ENCODE measurements around the gene FBXW5.

The FBXW5 gene

DNA sequence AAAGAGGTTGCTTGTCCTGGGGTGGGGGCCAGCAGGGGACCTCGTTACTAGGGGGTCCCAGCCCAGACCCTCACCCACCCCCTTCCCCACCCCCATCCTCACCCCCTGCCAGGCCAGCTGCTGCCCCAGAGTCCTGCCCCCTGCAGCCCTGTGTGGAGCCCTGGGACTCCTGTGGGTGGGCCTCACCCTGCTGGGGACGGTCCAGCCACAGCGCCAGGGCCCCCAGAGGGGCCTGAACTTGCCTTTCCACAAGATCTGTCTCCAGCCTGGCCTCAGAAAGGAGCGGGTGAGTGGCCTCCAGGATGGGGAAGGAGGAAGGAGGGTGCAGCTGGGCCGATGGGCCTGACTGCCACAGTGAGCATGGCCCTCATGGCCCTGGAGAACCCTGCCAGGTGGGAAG, 25.2 kb upstream of the FBXW5 start:
- no peak overlapping the region for H3K4me3 ChIP-seq (ENCODE audit: low read depth, low read length)
- TF ChIP-seq, protein P1, sequence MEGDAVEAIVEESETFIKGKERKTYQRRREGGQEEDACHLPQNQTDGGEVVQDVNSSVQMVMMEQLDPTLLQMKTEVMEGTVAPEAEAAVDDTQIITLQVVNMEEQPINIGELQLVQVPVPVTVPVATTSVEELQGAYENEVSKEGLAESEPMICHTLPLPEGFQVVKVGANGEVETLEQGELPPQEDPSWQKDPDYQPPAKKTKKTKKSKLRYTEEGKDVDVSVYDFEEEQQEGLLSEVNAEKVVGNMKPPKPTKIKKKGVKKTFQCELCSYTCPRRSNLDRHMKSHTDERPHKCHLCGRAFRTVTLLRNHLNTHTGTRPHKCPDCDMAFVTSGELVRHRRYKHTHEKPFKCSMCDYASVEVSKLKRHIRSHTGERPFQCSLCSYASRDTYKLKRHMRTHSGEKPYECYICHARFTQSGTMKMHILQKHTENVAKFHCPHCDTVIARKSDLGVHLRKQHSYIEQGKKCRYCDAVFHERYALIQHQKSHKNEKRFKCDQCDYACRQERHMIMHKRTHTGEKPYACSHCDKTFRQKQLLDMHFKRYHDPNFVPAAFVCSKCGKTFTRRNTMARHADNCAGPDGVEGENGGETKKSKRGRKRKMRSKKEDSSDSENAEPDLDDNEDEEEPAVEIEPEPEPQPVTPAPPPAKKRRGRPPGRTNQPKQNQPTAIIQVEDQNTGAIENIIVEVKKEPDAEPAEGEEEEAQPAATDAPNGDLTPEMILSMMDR (IDR thresholded peaks at IDR 0.05; ENCODE audit: low read depth, low read length): no peak

GRCh38 chr9:136969150-136969549, 24.6 kb upstream of the FBXW5 start:
- H3K4me3 ChIP-seq (ENCODE audit: low read depth, low read length): no peak overlapping the region
- TF ChIP-seq, protein P1 (IDR thresholded peaks at IDR 0.05; ENCODE audit: low read depth, low read length): no peak

DNA sequence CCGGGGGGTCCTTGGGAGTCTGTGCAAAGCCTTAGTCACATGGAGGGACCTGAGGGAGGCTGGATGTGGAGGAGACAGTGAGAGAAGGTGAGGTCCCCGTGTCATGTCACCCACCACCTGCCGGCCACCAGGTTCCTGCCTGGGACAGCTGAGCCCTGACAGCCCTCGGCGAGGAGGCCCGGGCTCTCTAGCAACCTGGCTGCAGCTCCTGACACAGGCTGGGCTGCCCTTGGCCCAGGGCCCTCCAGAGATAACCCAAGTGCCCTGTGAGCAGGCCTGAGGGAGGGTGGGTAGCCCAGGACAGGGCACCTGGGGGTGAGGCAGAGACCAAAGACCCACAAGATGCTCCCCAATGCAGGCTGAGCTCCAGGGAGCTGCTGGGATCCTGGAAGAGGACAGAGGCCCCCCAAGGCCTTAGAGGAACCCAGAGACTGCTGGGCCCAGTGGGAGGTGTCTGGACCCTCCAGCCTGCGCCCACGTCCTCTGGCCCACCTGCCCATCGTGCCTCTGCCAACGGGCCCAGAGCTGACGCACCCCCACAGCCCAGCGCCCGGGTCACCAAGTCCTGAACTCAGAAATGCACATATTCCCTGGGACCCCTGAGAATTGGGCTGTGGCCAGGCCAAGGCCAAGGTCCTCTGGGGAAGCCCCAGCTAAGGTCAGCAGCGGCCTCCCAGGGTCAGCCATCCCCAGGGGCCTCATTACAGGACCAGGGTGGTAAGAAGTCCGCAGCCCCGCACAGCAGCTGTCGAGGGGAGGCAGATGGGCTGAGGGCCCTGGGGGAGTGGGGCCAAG, 24.0 kb upstream of the FBXW5 start:
- no peak overlapping the region for H3K4me3 ChIP-seq (ENCODE audit: low read depth, low read length)
- TF ChIP-seq, protein P1 (IDR thresholded peaks at IDR 0.05; ENCODE audit: low read depth, low read length): no peak

GRCh38 chr9:136965771-136966484, 21.4 kb upstream of the FBXW5 start:
- H3K4me3 ChIP-seq (ENCODE audit: low read depth, low read length): no peak overlapping the region
- TF ChIP-seq, protein P1 (IDR thresholded peaks at IDR 0.05; ENCODE audit: low read depth, low read length): no peak

DNA sequence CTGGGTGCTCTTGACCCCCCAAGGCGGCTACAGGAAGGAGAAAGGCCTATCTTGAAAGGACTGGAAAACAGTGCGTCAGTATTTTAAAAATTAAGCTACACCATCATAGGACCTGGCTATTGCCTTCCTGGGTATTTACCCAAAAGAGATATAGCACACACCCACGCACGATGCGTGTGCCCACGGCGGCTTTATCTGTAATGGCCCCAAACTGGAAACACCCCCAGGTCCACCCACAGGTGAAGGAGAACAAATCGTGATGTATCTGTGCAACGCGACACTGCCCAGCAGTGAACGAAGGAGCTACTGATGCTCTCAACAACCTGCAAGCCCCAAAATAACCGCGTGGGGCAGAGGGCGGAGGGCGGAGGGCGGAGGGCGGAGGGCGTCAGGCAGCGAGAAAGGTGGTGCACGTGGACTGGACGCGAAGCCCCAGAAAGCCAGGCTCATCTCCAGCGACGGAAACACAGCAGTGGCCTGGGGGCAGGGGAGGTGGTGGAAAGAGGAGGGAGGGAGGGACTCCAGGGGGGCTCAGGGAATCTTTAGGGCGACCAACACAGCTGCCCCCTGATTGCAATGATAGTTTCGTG, 20.4 kb upstream of the FBXW5 start:
- H3K4me3 ChIP-seq (ENCODE audit: low read depth, low read length): no peak overlapping the region
- TF ChIP-seq, protein P1 (IDR thresholded peaks at IDR 0.05; ENCODE audit: low read depth, low read length): no peak

GRCh38 chr9:136964171-136964689, 19.7 kb upstream of the FBXW5 start:
- no peak overlapping the region for H3K4me3 ChIP-seq (ENCODE audit: low read depth, low read length)
- TF ChIP-seq, protein P1 (IDR thresholded peaks at IDR 0.05; ENCODE audit: low read depth, low read length): no peak

All from WI38 (cell line).